Caco-2 (cell line): ENCODE data around the gene BCAS3. TPM values are rescaled to one million over a fixed set of nuclear protein-coding genes. Genes with fewer than 3 reads are reported as not detected.

ENCODE experiments used
- BruUV-seq: library from RNA; stranded (reverse); fragments of 400-500 nt; replicated peaks from 2 replicates; lab custom pipeline; 2021; lab: Mats Ljungman, UMichigan
- CTCF ChIA-PET: fragments of 300-600 bp; sonication (Branson Sonifier 250); formaldehyde crosslinking; loops from one replicate; lab custom pipeline; 2022; ENCODE audit warnings: antibody characterized with exemption; lab: Charles Lee
- POLR2A ChIA-PET: fragments of 300-600 bp; sonication (Branson Sonifier 250); formaldehyde crosslinking; loops from one replicate; lab custom pipeline; 2022; ENCODE audit warnings: antibody characterized with exemption; lab: Charles Lee
- DNase-seq, 2 experiments: peaks; one replicate each; pipeline versions ENCODE4 v3.0.0 to v3.0.0-alpha.2; 2020 to 2022
- H3K27me3 ChIP-seq: replicated peaks from 2 replicates; pipeline ENCODE4 v1.6.0; 2011; ENCODE audit warnings: low read length; ENCODE audit not compliant: control insufficient read depth, insufficient read depth
- H3K36me3 ChIP-seq: 2 replicates; pipeline ENCODE4 v1.5.1; 2011; ENCODE audit warnings: low read length; ENCODE audit not compliant: control insufficient read depth, insufficient read depth
- H3K4me1 ChIP-seq: fragments of 250-450 bp; sonication (Bioruptor Pico); 2 replicates; pipeline ENCODE4 v1.5.1; 2020; ENCODE audit warnings: mild to moderate bottlenecking
- H3K4me3 ChIP-seq: 2 replicates; pipeline ENCODE4 v1.5.1; 2011; ENCODE audit warnings: low read depth, mild to moderate bottlenecking, control low read depth, low read length
- H3K9me3 ChIP-seq: fragments of 250-450 bp; sonication (Bioruptor Pico); 2 replicates; pipeline ENCODE4 v1.5.1; 2020; ENCODE audit warnings: mild to moderate bottlenecking, moderate library complexity
- H3K27ac Mint-ChIP-seq: one replicate; pipeline ENCODE4 v1.8.0; 2022; ENCODE audit warnings: mixed read lengths; ENCODE audit not compliant: unreplicated experiment
- H3K27me3 Mint-ChIP-seq: one replicate; pipeline ENCODE4 v1.8.0; 2022; ENCODE audit warnings: mixed read lengths; ENCODE audit not compliant: insufficient read depth, unreplicated experiment
- H3K36me3 Mint-ChIP-seq: one replicate; pipeline ENCODE4 v1.8.0; 2022; ENCODE audit warnings: mild to moderate bottlenecking, mixed read lengths; ENCODE audit not compliant: insufficient read depth, unreplicated experiment
- H3K4me1 Mint-ChIP-seq: one replicate; pipeline ENCODE4 v1.8.0; 2022; ENCODE audit warnings: low read depth, mixed read lengths; ENCODE audit not compliant: unreplicated experiment
- H3K4me3 Mint-ChIP-seq: one replicate; pipeline ENCODE4 v1.8.0; 2022; ENCODE audit warnings: mild to moderate bottlenecking, moderate library complexity, mixed read lengths; ENCODE audit not compliant: unreplicated experiment
- H3K9me3 Mint-ChIP-seq: one replicate; pipeline ENCODE4 v1.8.0; 2022; ENCODE audit warnings: mixed read lengths; ENCODE audit not compliant: unreplicated experiment
- CTCF ChIP-seq, 2 experiments: fragments of 200-600 bp in 1 of 2; IDR thresholded peaks; 1 replicate in 1 of 2; 2 replicates in 1 of 2; pipeline versions ENCODE4 v1.5.1 to v1.8.0; 2011 to 2022; ENCODE audit warnings: antibody characterized with exemption in 1 of 2, control low read depth in 1 of 2, inconsistent platforms in 1 of 2, low read depth in 1 of 2, low read length in 1 of 2, mild to moderate bottlenecking in 1 of 2, moderate library complexity in 1 of 2; ENCODE audit not compliant: insufficient read depth in 1 of 2, severe bottlenecking in 1 of 2, unreplicated experiment in 1 of 2
- intact Hi-C: fragments of 100-400 bp; cut with micrococcal nuclease; formaldehyde crosslinking; loops from one replicate; pipeline ENCODE4 v1.10.0; 2022; ENCODE audit not compliant: unreplicated experiment
- total RNA-seq: library from RNA; stranded (reverse); gene quantifications from 2 replicates; pipeline ENCODE4 v1.2.3, GENCODE V29; 2022

BCAS3 gene
- total RNA-seq, 1 experiment from 2014 or later, result 44.1 TPM

- POLR2A ChIA-PET, result no interaction called here
- no TSS peak for BruUV-seq
- Mint-ChIP-seq H3K9me3 (no peaks in the 10 kb centered on the region), H3K27me3 (no peaks in the 10 kb centered on the region), H3K4me1 (no peaks in the 10 kb centered on the region), H3K27ac (no peak overlapping the region), H3K36me3 (no peaks in the 10 kb centered on the region), H3K4me3 (no peak overlapping the region)
- H3K27me3 ChIP-seq, result no peaks in the 10 kb centered on the region
- H3K36me3 ChIP-seq, result no peaks in the 10 kb centered on the region
- no peak overlapping the region for H3K4me3 ChIP-seq
- no peak for DNase-seq
- no peaks in the 10 kb centered on the region for H3K4me1 ChIP-seq
- CTCF ChIA-PET, result no interaction called here
- no peaks in the 10 kb centered on the region for H3K9me3 ChIP-seq
- TF ChIP-seq CTCF (IDR thresholded peaks at IDR 0.05; ENCODE audit: insufficient read depth in 1 of 2, low read depth in 1 of 2, low read length in 1 of 2, severe bottlenecking in 1 of 2, unreplicated experiment in 1 of 2), result no peak
- intact Hi-C loops, result no loop called here
Measured at GRCh38 chr17:61048376-61049106, 370.9 kb downstream of the BCAS3 start.

- no peaks in the 10 kb centered on the region for H3K36me3 Mint-ChIP-seq
- H3K4me3 ChIP-seq, result no peak overlapping the region
- no peak overlapping the region for H3K4me3 Mint-ChIP-seq
- no peaks in the 10 kb centered on the region for H3K27me3 Mint-ChIP-seq
- H3K36me3 ChIP-seq, result no peaks in the 10 kb centered on the region
- no TSS peak for BruUV-seq
- H3K4me1 Mint-ChIP-seq, result no peaks in the 10 kb centered on the region
- POLR2A ChIA-PET, result no interaction called here
- no peaks in the 10 kb centered on the region for H3K9me3 ChIP-seq
- no peaks in the 10 kb centered on the region for H3K4me1 ChIP-seq
- intact Hi-C loops, result no loop called here
- CTCF ChIA-PET, result no interaction called here
- H3K27me3 ChIP-seq, result no peaks in the 10 kb centered on the region
- no peak for TF ChIP-seq CTCF (IDR thresholded peaks at IDR 0.05; ENCODE audit: insufficient read depth in 1 of 2, low read depth in 1 of 2, low read length in 1 of 2, severe bottlenecking in 1 of 2, unreplicated experiment in 1 of 2)
- no peaks in the 10 kb centered on the region for H3K9me3 Mint-ChIP-seq
- H3K27ac Mint-ChIP-seq, result no peak overlapping the region
- DNase-seq, result no peak
Measured at GRCh38 chr17:61053469-61053868, 375.8 kb downstream of the BCAS3 start.

- no peak for DNase-seq
- CTCF ChIA-PET, result no interaction called here
- intact Hi-C loops, result no loop called here
- no peaks in the 10 kb centered on the region for H3K4me1 Mint-ChIP-seq
- H3K9me3 Mint-ChIP-seq, result no peaks in the 10 kb centered on the region
- POLR2A ChIA-PET, result no interaction called here
- no peak for TF ChIP-seq CTCF (IDR thresholded peaks at IDR 0.05; ENCODE audit: insufficient read depth in 1 of 2, low read depth in 1 of 2, low read length in 1 of 2, severe bottlenecking in 1 of 2, unreplicated experiment in 1 of 2)
- Histone ChIP-seq H3K27me3 (no peaks in the 10 kb centered on the region), H3K4me1 (no peaks in the 10 kb centered on the region), H3K4me3 (no peak overlapping the region), H3K9me3 (no peaks in the 10 kb centered on the region), H3K36me3 (no peaks in the 10 kb centered on the region)
- H3K4me3 Mint-ChIP-seq, result no peak overlapping the region
- BruUV-seq, result no TSS peak
- no peak overlapping the region for H3K27ac Mint-ChIP-seq
- H3K27me3 Mint-ChIP-seq, result no peaks in the 10 kb centered on the region
- H3K36me3 Mint-ChIP-seq, result no peaks in the 10 kb centered on the region
Measured at GRCh38 chr17:61054436-61054835, 376.8 kb downstream of the BCAS3 start.
